Measurements from ENCODE around the gene RUSC1.

- TF ChIP-seq, protein P1, sequence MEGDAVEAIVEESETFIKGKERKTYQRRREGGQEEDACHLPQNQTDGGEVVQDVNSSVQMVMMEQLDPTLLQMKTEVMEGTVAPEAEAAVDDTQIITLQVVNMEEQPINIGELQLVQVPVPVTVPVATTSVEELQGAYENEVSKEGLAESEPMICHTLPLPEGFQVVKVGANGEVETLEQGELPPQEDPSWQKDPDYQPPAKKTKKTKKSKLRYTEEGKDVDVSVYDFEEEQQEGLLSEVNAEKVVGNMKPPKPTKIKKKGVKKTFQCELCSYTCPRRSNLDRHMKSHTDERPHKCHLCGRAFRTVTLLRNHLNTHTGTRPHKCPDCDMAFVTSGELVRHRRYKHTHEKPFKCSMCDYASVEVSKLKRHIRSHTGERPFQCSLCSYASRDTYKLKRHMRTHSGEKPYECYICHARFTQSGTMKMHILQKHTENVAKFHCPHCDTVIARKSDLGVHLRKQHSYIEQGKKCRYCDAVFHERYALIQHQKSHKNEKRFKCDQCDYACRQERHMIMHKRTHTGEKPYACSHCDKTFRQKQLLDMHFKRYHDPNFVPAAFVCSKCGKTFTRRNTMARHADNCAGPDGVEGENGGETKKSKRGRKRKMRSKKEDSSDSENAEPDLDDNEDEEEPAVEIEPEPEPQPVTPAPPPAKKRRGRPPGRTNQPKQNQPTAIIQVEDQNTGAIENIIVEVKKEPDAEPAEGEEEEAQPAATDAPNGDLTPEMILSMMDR (IDR thresholded peaks at IDR 0.05): no peak
- TF ChIP-seq POLR2AphosphoS5 (IDR thresholded peaks at IDR 0.05): no peak
Measured at GRCh38 chr1:155272466-155273342, 48.0 kb upstream of the RUSC1 start.

Data from breast epithelium (tissue), 3 donors.